ENCODE results near the gene F10. TPM values are rescaled to one million over a fixed set of nuclear protein-coding genes. Genes with fewer than 3 reads are reported as not detected.

F10 gene
- total and polyA plus RNA-seq, 2 experiments from 2014 or later = 0.76 to 1.6 TPM

DNA sequence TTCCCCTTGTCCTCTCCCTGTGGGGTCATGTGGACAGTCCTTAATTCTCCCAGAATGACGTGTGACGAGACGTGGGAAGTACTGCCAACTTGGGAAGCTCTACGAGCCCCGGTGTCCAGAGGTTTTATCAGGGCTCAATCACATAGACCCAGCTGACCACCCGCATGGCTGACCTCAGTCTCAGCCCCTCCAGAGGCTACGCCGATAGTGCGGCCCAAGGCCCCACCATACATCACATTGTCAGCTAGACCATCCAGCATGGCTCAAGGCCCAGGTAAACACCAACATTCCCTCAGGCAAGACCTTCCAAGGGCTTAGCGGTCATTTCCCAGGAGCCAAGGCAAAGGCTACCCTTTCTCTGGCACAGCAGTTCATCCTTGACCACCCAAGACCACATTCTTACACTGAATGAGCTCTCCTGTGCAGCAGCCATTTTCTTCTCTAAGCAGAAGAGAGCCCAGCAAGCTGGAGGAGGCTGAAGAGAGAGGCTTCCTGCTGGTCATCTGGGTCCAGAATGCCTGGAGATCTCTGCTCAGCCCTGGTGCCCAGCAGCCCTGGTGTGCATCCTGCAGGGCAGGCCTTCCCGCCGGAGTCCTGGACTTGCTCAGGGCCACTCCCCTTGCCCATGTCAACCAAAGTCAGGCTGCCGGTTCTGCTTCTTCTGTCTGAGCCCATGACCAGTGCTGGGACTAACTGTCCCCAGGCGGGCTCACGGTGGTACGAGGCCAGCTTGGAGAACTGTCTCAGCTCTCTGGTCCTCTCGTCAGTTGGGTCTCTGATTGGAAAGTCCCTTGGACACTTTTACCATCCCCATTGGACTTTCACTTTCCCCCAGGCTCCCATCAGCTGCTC, 7.9 kb upstream of the F10 start (continued):
- TF ChIP-seq, protein P1, sequence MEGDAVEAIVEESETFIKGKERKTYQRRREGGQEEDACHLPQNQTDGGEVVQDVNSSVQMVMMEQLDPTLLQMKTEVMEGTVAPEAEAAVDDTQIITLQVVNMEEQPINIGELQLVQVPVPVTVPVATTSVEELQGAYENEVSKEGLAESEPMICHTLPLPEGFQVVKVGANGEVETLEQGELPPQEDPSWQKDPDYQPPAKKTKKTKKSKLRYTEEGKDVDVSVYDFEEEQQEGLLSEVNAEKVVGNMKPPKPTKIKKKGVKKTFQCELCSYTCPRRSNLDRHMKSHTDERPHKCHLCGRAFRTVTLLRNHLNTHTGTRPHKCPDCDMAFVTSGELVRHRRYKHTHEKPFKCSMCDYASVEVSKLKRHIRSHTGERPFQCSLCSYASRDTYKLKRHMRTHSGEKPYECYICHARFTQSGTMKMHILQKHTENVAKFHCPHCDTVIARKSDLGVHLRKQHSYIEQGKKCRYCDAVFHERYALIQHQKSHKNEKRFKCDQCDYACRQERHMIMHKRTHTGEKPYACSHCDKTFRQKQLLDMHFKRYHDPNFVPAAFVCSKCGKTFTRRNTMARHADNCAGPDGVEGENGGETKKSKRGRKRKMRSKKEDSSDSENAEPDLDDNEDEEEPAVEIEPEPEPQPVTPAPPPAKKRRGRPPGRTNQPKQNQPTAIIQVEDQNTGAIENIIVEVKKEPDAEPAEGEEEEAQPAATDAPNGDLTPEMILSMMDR (conservative IDR thresholded peaks at IDR 0.05; ENCODE audit: low read depth in 2 of 2) = no peak
- TF ChIP-seq ZNF114 (CRISPR knock-in tag; IDR thresholded peaks at IDR 0.05) = no peak
- no peak for TF ChIP-seq STAT1 (IDR thresholded peaks at IDR 0.05; ENCODE audit: unreplicated experiment)
- no peak for TF ChIP-seq REST (IDR thresholded peaks at IDR 0.05; ENCODE audit: unreplicated experiment)
- no peak for TF ChIP-seq POLR2AphosphoS5 (IDR thresholded peaks at IDR 0.05; ENCODE audit: low read depth)

DNA sequence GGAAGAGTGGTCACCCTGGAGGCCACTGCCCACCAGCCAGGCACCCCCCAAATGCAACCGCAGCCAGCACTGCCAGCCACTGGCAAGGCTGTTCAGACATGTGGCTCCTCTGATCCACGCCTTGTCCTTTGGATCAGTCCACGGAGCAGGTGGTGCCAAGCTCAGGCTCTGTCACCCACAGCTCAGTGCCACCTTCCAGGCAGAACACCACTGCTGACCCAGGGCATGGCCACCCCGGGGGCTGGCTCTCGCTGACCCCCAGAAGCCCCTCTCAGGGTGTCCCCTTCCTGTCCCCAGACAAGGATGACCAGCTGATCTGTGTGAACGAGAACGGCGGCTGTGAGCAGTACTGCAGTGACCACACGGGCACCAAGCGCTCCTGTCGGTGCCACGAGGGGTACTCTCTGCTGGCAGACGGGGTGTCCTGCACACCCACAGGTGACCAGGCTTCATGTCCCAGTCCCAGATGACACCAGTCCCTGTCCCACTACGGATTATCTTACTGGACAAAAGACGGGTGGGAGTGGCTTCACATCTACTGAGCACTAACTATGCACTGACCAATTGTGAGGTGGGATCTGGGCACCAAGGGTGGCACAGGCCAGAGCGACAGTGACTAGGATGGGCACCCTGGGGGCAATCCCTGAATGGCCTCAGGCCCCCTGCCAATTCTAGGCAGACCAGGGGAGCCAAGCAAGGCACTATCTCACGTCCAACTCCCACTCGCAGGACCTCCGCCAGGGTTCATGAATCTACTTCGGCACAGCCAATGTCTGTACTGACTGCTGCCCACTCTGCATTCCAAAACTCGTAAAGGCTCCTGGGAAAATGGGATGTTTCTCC, 7.0 kb upstream of the F10 start:
- peaks cover 13% of the 10 kb centered on the region for H3K27me3 Mint-ChIP-seq (ENCODE audit: insufficient read depth, low read depth, poor library complexity)
- Histone ChIP-seq H3K79me2 (replicated peaks; ENCODE audit: insufficient read depth) (no peaks in the 10 kb centered on the region), H2AFZ (no peak overlapping the region), H4K20me1 (replicated peaks; ENCODE audit: insufficient read depth) (no peaks in the 10 kb centered on the region), H3K9me2 (ENCODE audit: insufficient read depth) (no peaks in the 10 kb centered on the region), H3K4me2 (no peak overlapping the region), H3K27me3 (ENCODE audit: insufficient read depth) (peaks cover 12% of the 10 kb centered on the region), H3K36me3 (ENCODE audit: insufficient read depth) (no peaks in the 10 kb centered on the region), H3K4me1 (ENCODE audit: insufficient read depth) (no peaks in the 10 kb centered on the region), H3F3A (replicated peaks; ENCODE audit: low read depth) (no peaks in the 10 kb centered on the region), H3K27ac (ENCODE audit: low read depth) (no peak overlapping the region), H3K4me3 (no peak overlapping the region)
- H3K9me3 Mint-ChIP-seq = peaks cover 3% of the 10 kb centered on the region; the same call in 1 of the 3 replicates
- no peaks in the 10 kb centered on the region for H3K4me1 Mint-ChIP-seq
- H3K36me3 Mint-ChIP-seq (ENCODE audit: low read depth) = no peaks in the 10 kb centered on the region
- no peak overlapping the region for H3K4me3 Mint-ChIP-seq
- ATAC-seq = no peak
- DNase-seq (ENCODE audit: low spot score) = no peak
- no peak overlapping the region for H3K27ac Mint-ChIP-seq
- TF ChIP-seq EZH2phosphoT487 (IDR thresholded peaks at IDR 0.05; ENCODE audit: unreplicated experiment) (no peak), NANOG (IDR thresholded peaks at IDR 0.05; ENCODE audit: borderline replicate concordance) (no peak), STAT1 (IDR thresholded peaks at IDR 0.05; ENCODE audit: unreplicated experiment) (no peak), JUNB (IDR thresholded peaks at IDR 0.05; ENCODE audit: unreplicated experiment) (no peak), CREB1 (CRISPR knock-in tag; IDR thresholded peaks at IDR 0.05; ENCODE audit: low read depth) (no peak), ETS1 (IDR thresholded peaks at IDR 0.05) (no peak), ZNF331 (CRISPR knock-in tag; IDR thresholded peaks at IDR 0.05; ENCODE audit: low read depth) (no peak)
- TF ChIP-seq, protein P1 (conservative IDR thresholded peaks at IDR 0.05; ENCODE audit: low read depth in 2 of 2) = no peak

Data from GM23338 (cell line).